RWPE2 (cell line): Measurements from ENCODE around the gene ENTPD2.

Source experiments
- ATAC-seq: fragments of 200-7000 bp; cut with Tn5 transposase; 3 replicates; pipeline ENCODE4 v1.9.1; 2021; ENCODE audit warnings: low read depth
- DNase-seq: peaks from one replicate; pipeline ENCODE4 v3.0.0-alpha.2; 2020; ENCODE audit warnings: low spot score
- H3K27ac ChIP-seq: fragments of 450-650 bp; 2 replicates; pipeline ENCODE4 v1.5.1; 2017; ENCODE audit warnings: mild to moderate bottlenecking; ENCODE audit not compliant: poor library complexity, severe bottlenecking
- H3K27me3 ChIP-seq: fragments of 250-450 bp; sonication (Bioruptor Pico); 2 replicates; pipeline ENCODE4 v1.5.1; 2021; ENCODE audit warnings: mild to moderate bottlenecking, moderate library complexity; ENCODE audit not compliant: insufficient read depth, poor library complexity, severe bottlenecking
- H3K36me3 ChIP-seq: fragments of 250-450 bp; sonication (Bioruptor Pico); 2 replicates; pipeline ENCODE4 v1.5.1; 2020; ENCODE audit warnings: low read depth, mild to moderate bottlenecking, moderate library complexity
- H3K4me1 ChIP-seq: fragments of 250-450 bp; sonication (Bioruptor Pico); 2 replicates; pipeline ENCODE4 v1.5.1; 2021; ENCODE audit warnings: mild to moderate bottlenecking, moderate library complexity; ENCODE audit not compliant: insufficient read depth, poor library complexity, severe bottlenecking
- H3K4me3 ChIP-seq: fragments of 250-450 bp; sonication (Bioruptor Pico); 2 replicates; pipeline ENCODE4 v1.5.1; 2021; ENCODE audit warnings: mild to moderate bottlenecking, moderate library complexity; ENCODE audit not compliant: severe bottlenecking
- H3K9me3 ChIP-seq: fragments of 250-450 bp; sonication (Bioruptor Pico); 2 replicates; pipeline ENCODE4 v1.5.1; 2021; ENCODE audit warnings: mild to moderate bottlenecking, moderate library complexity; ENCODE audit not compliant: severe bottlenecking
- CTCF ChIP-seq: fragments of 450-650 bp; IDR thresholded peaks from one replicate; pipeline ENCODE4 v1.5.1; 2017; ENCODE audit warnings: mild to moderate bottlenecking, moderate library complexity; ENCODE audit not compliant: poor library complexity, severe bottlenecking

The ENTPD2 gene

GRCh38 chr9:137015540-137015930 is 38.3 kb downstream of the ENTPD2 start:
- TF ChIP-seq CTCF = no peak
- no peaks in the 10 kb centered on the region for H3K36me3 ChIP-seq
- no peak overlapping the region for H3K27ac ChIP-seq

GRCh38 chr9:137014776-137015539 is 38.9 kb downstream of the ENTPD2 start:
- Histone ChIP-seq H3K36me3 (no peaks in the 10 kb centered on the region), H3K4me1 (no peaks in the 10 kb centered on the region), H3K27me3 (no peaks in the 10 kb centered on the region), H3K9me3 (no peaks in the 10 kb centered on the region), H3K27ac (no peak overlapping the region), H3K4me3 (no peak overlapping the region)
- ATAC-seq (no peak), DNase-seq (no peak)
- no peak for TF ChIP-seq CTCF

More at GRCh38 chr9:137015540-137015930, 38.3 kb downstream of the ENTPD2 start:
- DNase-seq = no peak
- no peaks in the 10 kb centered on the region for H3K9me3 ChIP-seq
- H3K27me3 ChIP-seq = no peaks in the 10 kb centered on the region
- no peaks in the 10 kb centered on the region for H3K4me1 ChIP-seq
- ATAC-seq = no peak
- no peak overlapping the region for H3K4me3 ChIP-seq

GRCh38 chr9:137014166-137014565 is 39.7 kb downstream of the ENTPD2 start:
- DNase-seq (no peak), ATAC-seq (no peak)
- no peaks in the 10 kb centered on the region for H3K36me3 ChIP-seq
- no peak for TF ChIP-seq CTCF
- no peaks in the 10 kb centered on the region for H3K27me3 ChIP-seq
- H3K9me3 ChIP-seq = no peaks in the 10 kb centered on the region
- no peaks in the 10 kb centered on the region for H3K4me1 ChIP-seq
- H3K27ac ChIP-seq = no peak overlapping the region
- no peak overlapping the region for H3K4me3 ChIP-seq

GRCh38 chr9:137013571-137013940 is 40.3 kb downstream of the ENTPD2 start:
- H3K4me1 ChIP-seq = no peaks in the 10 kb centered on the region
- no peak for DNase-seq
- H3K27me3 ChIP-seq = no peaks in the 10 kb centered on the region
- no peaks in the 10 kb centered on the region for H3K9me3 ChIP-seq
- H3K4me3 ChIP-seq = no peak overlapping the region
- no peak for ATAC-seq
- H3K36me3 ChIP-seq = no peaks in the 10 kb centered on the region
- no peak overlapping the region for H3K27ac ChIP-seq
- TF ChIP-seq CTCF = no peak
